K562 (cell line): Measurements from ENCODE around the gene ABHD16A. TPM values are rescaled to one million over a fixed set of nuclear protein-coding genes. Genes with fewer than 3 reads are reported as not detected.

Source experiments
- ATF1 ChIP-seq, 2 experiments: fragments of 450-650 bp in 1 of 2; IDR thresholded peaks; 2 replicates each; pipeline ENCODE4 v1.6.1; 2016; ENCODE audit warnings: missing compliant biosample characterization in 1 of 2, missing genetic modification characterization in 1 of 2
- GMEB1 ChIP-seq: fragments of 250-450 bp; sonication (Bioruptor Pico); IDR thresholded peaks from 2 replicates; pipeline ENCODE4 v1.4.0; 2020; ENCODE audit warnings: mild to moderate bottlenecking
- HMGN3 ChIP-seq: IDR thresholded peaks from 2 replicates; pipeline ENCODE4 v1.6.1; 2011; ENCODE audit warnings: borderline replicate concordance, low read depth, mild to moderate bottlenecking, mixed read lengths, low read length; ENCODE audit not compliant: insufficient read length; ENCODE audit errors: extremely low read depth
- HNRNPLL ChIP-seq: fragments of 200-400 bp; formaldehyde crosslinking; IDR thresholded peaks from 2 replicates; pipeline ENCODE4 v1.6.1; 2017; ENCODE audit warnings: low read length, low read depth, mild to moderate bottlenecking; ENCODE audit not compliant: poor library complexity, severe bottlenecking
- HOMEZ ChIP-seq: fragments of 250-450 bp; sonication (Bioruptor Pico); IDR thresholded peaks from 2 replicates; pipeline ENCODE4 v1.4.0; 2020; ENCODE audit warnings: mild to moderate bottlenecking, moderate library complexity
- ILF3 ChIP-seq: fragments of 450-650 bp; IDR thresholded peaks from 2 replicates; pipeline ENCODE4 v1.6.1; 2018; ENCODE audit warnings: antibody characterized with exemption, mild to moderate bottlenecking, moderate library complexity, borderline replicate concordance
- MTA3 ChIP-seq: fragments of 450-650 bp; formaldehyde crosslinking; IDR thresholded peaks from 2 replicates; pipeline ENCODE4 v1.6.1; 2017; ENCODE audit warnings: mild to moderate bottlenecking, borderline replicate concordance
- PHF8 ChIP-seq: fragments of 200-600 bp; sonication (generic); IDR thresholded peaks from 2 replicates; pipeline ENCODE4 v1.6.1; 2012; ENCODE audit warnings: mixed run types, mild to moderate bottlenecking, inconsistent platforms, low read length, moderate library complexity, borderline replicate concordance
- PHTF2 ChIP-seq: fragments of 250-450 bp; sonication (Bioruptor Pico); IDR thresholded peaks from 2 replicates; pipeline ENCODE4 v1.5.0; 2021; ENCODE audit warnings: mild to moderate bottlenecking
- RREB1 ChIP-seq: fragments of 250-450 bp; sonication (Bioruptor Pico); IDR thresholded peaks from 2 replicates; pipeline ENCODE4 v1.4.0; 2020
- SAFB ChIP-seq: fragments of 200-400 bp; formaldehyde crosslinking; IDR thresholded peaks from 2 replicates; pipeline ENCODE4 v1.6.1; 2017; ENCODE audit warnings: low read depth, low read length, borderline replicate concordance
- TCF7L2 ChIP-seq: fragments of 150-350 bp; IDR thresholded peaks from 2 replicates; pipeline ENCODE4 v1.6.1; 2016; ENCODE audit warnings: low read depth, mild to moderate bottlenecking, low read length, moderate library complexity
- ZNF398 ChIP-seq: fragments of 250-450 bp; sonication (Bioruptor Pico); IDR thresholded peaks from 2 replicates; pipeline ENCODE4 v1.8.0; 2021; ENCODE audit warnings: moderate library complexity, mild to moderate bottlenecking, inconsistent platforms
- ZNF707 ChIP-seq: fragments of 250-450 bp; sonication (Bioruptor Pico); conservative IDR thresholded peaks from 2 replicates; pipeline ENCODE4 v1.8.0; 2022; ENCODE audit warnings: inconsistent platforms, mild to moderate bottlenecking, moderate library complexity
- ZNF717 ChIP-seq: fragments of 250-450 bp; sonication (Bioruptor Pico); IDR thresholded peaks from 2 replicates; pipeline ENCODE4 v1.5.0; 2021
- ZNF780A ChIP-seq: fragments of 250-450 bp; sonication (Bioruptor Pico); IDR thresholded peaks from 2 replicates; pipeline ENCODE4 v1.5.0; 2021; ENCODE audit warnings: mild to moderate bottlenecking
- polyA plus RNA-seq, 8 experiments: library from polyadenylated mRNA; depleted of rRNA in 4 of 8; stranded (reverse) in 5 of 8; unstranded in 3 of 8; fragments of >200 nt; fragmentation: Nextera tagmentation in 2 of 8; fragmentation: Illumina TruSeq in 1 of 8; extraction: Ambion mirVana in 2 of 8; extraction: Trizol in 1 of 8; gene quantifications; 2 replicates each; pipeline versions ENCODE4 v1.2.1 to v1.2.3, GENCODE V29; 2011 to 2014; ENCODE audit warnings: inconsistent platforms in 1 of 8, missing spikeins in 1 of 8
- total RNA-seq, 7 experiments: library from RNA; depleted of rRNA in 6 of 7; stranded (reverse); fragments of >200 nt in 6 of 7; fragmentation: Illumina TruSeq in 2 of 7; extraction: Trizol in 2 of 7; gene quantifications; 2 replicates each; pipeline versions ENCODE4 v1.2.1 to v1.2.3, GENCODE V29; 2011 to 2021; ENCODE audit warnings: low replicate concordance in 1 of 7

Gene ABHD16A
- total and polyA plus RNA-seq, 9 of the 15 experiments (the other 6 are each of a cell fraction or from before 2014, with no cell fraction given): 25.8 to 120 (median 81.6) TPM

GRCh38 chr6:31729979-31730630 lies 27.0 kb upstream of the ABHD16A start (continued):
- TF ChIP-seq HOMEZ (0 out of 2 replicates have a peak, but pooled peaks have one; percentile 68), ZNF717 (CRISPR knock-in tag) (peak; percentile 98), RREB1 (CRISPR knock-in tag) (peak; percentile 95), MTA3 (no peak), PHTF2 (CRISPR knock-in tag) (peak; percentile 92), ZNF398 (CRISPR knock-in tag) (no peak), PHF8 (peak; percentile 46; the same call in 1 of the 2 replicates), ATF1 (CRISPR knock-in tag; IDR thresholded peaks at IDR 0.05) (no peak), ATF1 (tag; IDR thresholded peaks at IDR 0.05) (peak; percentile 79), ZNF780A (peak; percentile 98), HNRNPLL (peak; percentile 29), TCF7L2 (peak; percentile 56; the same call in 1 of the 2 replicates), HMGN3 (no peak), ILF3 (no peak), SAFB (peak; percentile 86; the same call in 1 of the 2 replicates), ZNF707 (CRISPR knock-in tag) (0 out of 2 replicates have a peak, but pooled peaks have one; percentile 35), GMEB1 (CRISPR knock-in tag) (peak; percentile 34; the same call in 1 of the 2 replicates)
